Lung (tissue), 12 donors: Measurements from ENCODE around the gene HOXA5. TPM values are rescaled to one million over a fixed set of nuclear protein-coding genes. Genes with fewer than 3 reads are reported as not detected.

ENCODE experiments used
- ATAC-seq: fragments of 200-7000 bp; cut with Tn5 transposase; one replicate; pipeline ENCODE4 v1.9.1; 2020; ENCODE audit warnings: moderate number of reproducible peaks; ENCODE audit not compliant: insufficient read depth, low FRiP score
- DNase-seq, 3 donors: peaks; one replicate each; pipeline ENCODE4 v3.0.0-alpha.2; 2013 to 2017
- H3K27ac ChIP-seq, 2 donors: one replicate each; pipeline ENCODE4 v1.5.1; 2013; ENCODE audit warnings: mild to moderate bottlenecking in 2 of 2, moderate library complexity in 2 of 2, control low read depth in 1 of 2, inconsistent platforms in 1 of 2, low read depth in 1 of 2, low read length in 1 of 2
- H3K27me3 ChIP-seq, 3 donors: one replicate each; pipeline ENCODE4 v1.5.1; 2013; ENCODE audit warnings: low read length in 2 of 3; ENCODE audit not compliant: control insufficient read depth in 3 of 3, insufficient read depth in 3 of 3
- H3K36me3 ChIP-seq, 4 donors: one replicate each; pipeline ENCODE4 v1.5.1; 2013; ENCODE audit warnings: low read length in 4 of 4, mild to moderate bottlenecking in 1 of 4, moderate library complexity in 1 of 4; ENCODE audit not compliant: control insufficient read depth in 4 of 4, insufficient read depth in 4 of 4
- H3K4me1 ChIP-seq, 5 donors: one replicate each; pipeline ENCODE4 v1.5.1; 2013; ENCODE audit warnings: low read length in 5 of 5, mild to moderate bottlenecking in 2 of 5, moderate library complexity in 1 of 5; ENCODE audit not compliant: control insufficient read depth in 5 of 5, insufficient read depth in 5 of 5
- H3K4me3 ChIP-seq: one replicate; pipeline ENCODE4 v1.5.1; 2013; ENCODE audit warnings: mild to moderate bottlenecking, control low read depth, moderate library complexity
- H3K9ac ChIP-seq, 2 donors: one replicate each; pipeline ENCODE4 v1.5.1; 2013; ENCODE audit warnings: low read length in 2 of 2, control low read depth in 1 of 2; ENCODE audit not compliant: insufficient read depth in 1 of 2
- H3K9me3 ChIP-seq, 4 donors: one replicate each; pipeline ENCODE4 v1.5.1; 2013; ENCODE audit warnings: low read length in 3 of 4, mild to moderate bottlenecking in 1 of 4, moderate library complexity in 1 of 4; ENCODE audit not compliant: control insufficient read depth in 4 of 4, insufficient read depth in 3 of 4
- whole genome bisulfite sequencing, 2 donors: extraction: QIAGEN DNeasy Blood & Tissue Kit; methylation state at CpG; one replicate each; pipeline ENCODE4 v1.1.7; 2013; 5-methylcytosine and 5-hydroxymethylcytosine counted together
- polyA plus RNA-seq, 2 donors: library from polyadenylated mRNA; stranded (reverse); fragments of 200-250 nt; gene quantifications; one replicate each; pipeline ENCODE4 v1.2.1, GENCODE V29; 2013
- total RNA-seq, 2 donors: library from RNA; depleted of rRNA in 1 of 2; stranded (reverse); fragments of >200 nt in 1 of 2; gene quantifications; one replicate each; pipeline ENCODE4 v1.2.1, GENCODE V29; 2014 to 2021
- TF ChIP-seq, protein P1 (sequence below): IDR thresholded peaks from 2 replicates; pipeline ENCODE4 v1.5.1; 2012; ENCODE audit warnings: mild to moderate bottlenecking; ENCODE audit errors: control extremely low read depth, extremely low read depth
- donor health status: control.
- donor health status: control.
- donor health status: Bipolar disorder and iron deficiency.
- donor health status: healthy.
- donor health status: DM: yes; HTN: yes; CAD: no.

The HOXA5 gene
- total and polyA plus RNA-seq, 4 donors: 9.2 to 61.9 (median 15.2) TPM

- Histone ChIP-seq H3K27me3 (peaks cover 0 to 72% (median 31%) of the 10 kb centered on the region in 3 donors), H3K9ac (peak overlapping the region in 1 of 2 donors; percentile 87), H3K9me3 (peaks cover 0 to 4% (median 0%) of the 10 kb centered on the region in 4 donors), H3K4me1 (peaks cover 0 to 63% (median 8%) of the 10 kb centered on the region in 5 donors), H3K27ac (peak overlapping the region in 1 of 2 donors; percentile 62), H3K36me3 (peaks cover 0 to 2% (median 0%) of the 10 kb centered on the region in 4 donors), H3K4me3 (peak overlapping the region; percentile 17)
- DNase-seq (peak in 2 of 3 donors; percentile 37 to 58), ATAC-seq (no peak)
- TF ChIP-seq, protein P1, sequence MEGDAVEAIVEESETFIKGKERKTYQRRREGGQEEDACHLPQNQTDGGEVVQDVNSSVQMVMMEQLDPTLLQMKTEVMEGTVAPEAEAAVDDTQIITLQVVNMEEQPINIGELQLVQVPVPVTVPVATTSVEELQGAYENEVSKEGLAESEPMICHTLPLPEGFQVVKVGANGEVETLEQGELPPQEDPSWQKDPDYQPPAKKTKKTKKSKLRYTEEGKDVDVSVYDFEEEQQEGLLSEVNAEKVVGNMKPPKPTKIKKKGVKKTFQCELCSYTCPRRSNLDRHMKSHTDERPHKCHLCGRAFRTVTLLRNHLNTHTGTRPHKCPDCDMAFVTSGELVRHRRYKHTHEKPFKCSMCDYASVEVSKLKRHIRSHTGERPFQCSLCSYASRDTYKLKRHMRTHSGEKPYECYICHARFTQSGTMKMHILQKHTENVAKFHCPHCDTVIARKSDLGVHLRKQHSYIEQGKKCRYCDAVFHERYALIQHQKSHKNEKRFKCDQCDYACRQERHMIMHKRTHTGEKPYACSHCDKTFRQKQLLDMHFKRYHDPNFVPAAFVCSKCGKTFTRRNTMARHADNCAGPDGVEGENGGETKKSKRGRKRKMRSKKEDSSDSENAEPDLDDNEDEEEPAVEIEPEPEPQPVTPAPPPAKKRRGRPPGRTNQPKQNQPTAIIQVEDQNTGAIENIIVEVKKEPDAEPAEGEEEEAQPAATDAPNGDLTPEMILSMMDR: no peak
- 22 to 28% methylated on average over 13 of the region's 13 CpGs for WGBS, 2 donors
Measured at GRCh38 chr7:27149842-27150567, 6.5 kb upstream of the HOXA5 start.

GRCh38 chr7:27148756-27149641, 5.5 kb upstream of the HOXA5 start:
- H3K4me1 ChIP-seq: peaks cover 0 to 63% (median 8%) of the 10 kb centered on the region in 5 donors
- H3K27me3 ChIP-seq: peaks cover 0 to 62% (median 23%) of the 10 kb centered on the region in 3 donors
- H3K27ac ChIP-seq: peak overlapping the region in 1 of 2 donors; percentile 95
- 21 to 33% methylated on average over 30 of the region's 30 CpGs for WGBS, 2 donors
- DNase-seq (peak; percentile 48 to 86 (median 77)), ATAC-seq (no peak)
- TF ChIP-seq, protein P1: no peak
- H3K36me3 ChIP-seq: peaks cover 0 to 5% (median 0%) of the 10 kb centered on the region in 4 donors
- H3K9ac ChIP-seq: peak overlapping the region in 1 of 2 donors; percentile 87
- peaks cover 0 to 4% (median 0%) of the 10 kb centered on the region in 4 donors for H3K9me3 ChIP-seq
- H3K4me3 ChIP-seq: no peak overlapping the region

DNA sequence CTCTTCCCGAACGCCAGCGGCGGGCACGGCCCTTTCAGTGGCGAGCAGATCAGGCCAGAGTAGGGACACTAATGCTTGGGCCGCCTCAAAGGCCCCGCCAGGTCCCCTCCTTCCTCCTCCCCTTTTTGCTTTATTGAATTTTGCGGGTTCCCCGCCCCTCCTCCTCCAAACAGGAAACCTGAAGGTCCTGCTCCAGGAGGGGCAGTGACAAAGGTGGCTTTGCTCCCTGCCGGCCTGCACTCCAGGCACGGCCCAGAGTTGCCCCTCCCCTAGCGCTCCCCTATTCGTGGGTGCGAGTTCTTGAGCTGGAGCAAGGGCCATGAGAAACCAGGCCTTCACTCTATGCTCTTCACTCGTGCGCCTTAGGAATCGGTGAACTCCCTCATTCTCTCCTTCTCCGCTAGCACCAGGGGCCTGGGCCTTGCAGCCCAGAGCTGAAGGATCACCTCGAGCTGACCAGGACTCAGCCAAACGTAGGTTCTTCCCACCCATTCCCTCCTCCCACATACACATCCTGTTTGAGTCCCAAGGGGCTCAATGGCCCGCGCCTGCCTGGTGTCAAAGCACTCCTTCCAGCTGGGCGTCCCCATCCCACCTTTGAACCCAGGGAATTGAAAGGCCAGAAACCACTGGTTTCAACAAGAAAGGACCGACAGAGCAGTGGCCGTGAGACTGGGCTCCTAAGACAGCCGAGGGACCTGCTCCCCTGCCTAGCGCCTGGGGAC, 4.7 kb upstream of the HOXA5 start:
- Histone ChIP-seq H3K9me3 (peaks cover 0 to 4% (median 0%) of the 10 kb centered on the region in 4 donors), H3K36me3 (peaks cover 0 to 9% (median under 1%) of the 10 kb centered on the region in 4 donors), H3K4me1 (peaks cover 0 to 58% (median 8%) of the 10 kb centered on the region in 5 donors), H3K27ac (peak overlapping the region in 1 of 2 donors; percentile 95), H3K4me3 (peak overlapping the region; percentile 2), H3K9ac (peak overlapping the region in 1 of 2 donors; percentile 87), H3K27me3 (peaks cover 0 to 54% (median 15%) of the 10 kb centered on the region in 3 donors)
- TF ChIP-seq, protein P1: no peak
- peak; percentile 62 to 77 (median 72) for DNase-seq
- no peak for ATAC-seq
- 10 to 16% methylated on average over 28 of the region's 28 CpGs for WGBS, 2 donors
